Duodenal mucosa (tissue), 2 donors: ENCODE data around the gene DNM2.
A peak's percentile ranks its signal among the peaks of the same experiment; 100 is the strongest.
"Not testable (repeated sequence)": the region's sequence is repeated elsewhere in the genome, so short reads cannot be mapped to it uniquely, and the experiment has no call there.

Experiments used
- H3K27ac ChIP-seq: one replicate; pipeline ENCODE4 v1.7.0; 2013; ENCODE audit warnings: low read depth, low read length
- H3K27me3 ChIP-seq, 2 donors: one replicate each; pipeline ENCODE4 v1.7.0; 2013; ENCODE audit warnings: low read length in 2 of 2, control low read depth in 1 of 2; ENCODE audit not compliant: insufficient read depth in 2 of 2, control insufficient read depth in 1 of 2
- H3K36me3 ChIP-seq, 2 donors: one replicate each; pipeline ENCODE4 v1.7.0; 2013; ENCODE audit warnings: low read length in 2 of 2, control low read depth in 1 of 2; ENCODE audit not compliant: insufficient read depth in 2 of 2, control insufficient read depth in 1 of 2
- H3K4me1 ChIP-seq, 2 donors: one replicate each; pipeline ENCODE4 v1.7.0; 2013; ENCODE audit warnings: low read length in 2 of 2, control low read depth in 1 of 2; ENCODE audit not compliant: insufficient read depth in 2 of 2, control insufficient read depth in 1 of 2
- H3K4me3 ChIP-seq, 2 donors: one replicate each; pipeline ENCODE4 v1.7.0; 2013; ENCODE audit warnings: low read length in 2 of 2, low read depth in 1 of 2
- H3K9ac ChIP-seq, 2 donors: one replicate each; pipeline ENCODE4 v1.7.0; 2013; ENCODE audit warnings: low read length in 2 of 2, low read depth in 1 of 2
- H3K9me3 ChIP-seq, 2 donors: one replicate each; pipeline ENCODE4 v1.7.0; 2013; ENCODE audit warnings: low read length in 2 of 2, control low read depth in 1 of 2; ENCODE audit not compliant: control insufficient read depth in 1 of 2

The DNM2 gene

DNA sequence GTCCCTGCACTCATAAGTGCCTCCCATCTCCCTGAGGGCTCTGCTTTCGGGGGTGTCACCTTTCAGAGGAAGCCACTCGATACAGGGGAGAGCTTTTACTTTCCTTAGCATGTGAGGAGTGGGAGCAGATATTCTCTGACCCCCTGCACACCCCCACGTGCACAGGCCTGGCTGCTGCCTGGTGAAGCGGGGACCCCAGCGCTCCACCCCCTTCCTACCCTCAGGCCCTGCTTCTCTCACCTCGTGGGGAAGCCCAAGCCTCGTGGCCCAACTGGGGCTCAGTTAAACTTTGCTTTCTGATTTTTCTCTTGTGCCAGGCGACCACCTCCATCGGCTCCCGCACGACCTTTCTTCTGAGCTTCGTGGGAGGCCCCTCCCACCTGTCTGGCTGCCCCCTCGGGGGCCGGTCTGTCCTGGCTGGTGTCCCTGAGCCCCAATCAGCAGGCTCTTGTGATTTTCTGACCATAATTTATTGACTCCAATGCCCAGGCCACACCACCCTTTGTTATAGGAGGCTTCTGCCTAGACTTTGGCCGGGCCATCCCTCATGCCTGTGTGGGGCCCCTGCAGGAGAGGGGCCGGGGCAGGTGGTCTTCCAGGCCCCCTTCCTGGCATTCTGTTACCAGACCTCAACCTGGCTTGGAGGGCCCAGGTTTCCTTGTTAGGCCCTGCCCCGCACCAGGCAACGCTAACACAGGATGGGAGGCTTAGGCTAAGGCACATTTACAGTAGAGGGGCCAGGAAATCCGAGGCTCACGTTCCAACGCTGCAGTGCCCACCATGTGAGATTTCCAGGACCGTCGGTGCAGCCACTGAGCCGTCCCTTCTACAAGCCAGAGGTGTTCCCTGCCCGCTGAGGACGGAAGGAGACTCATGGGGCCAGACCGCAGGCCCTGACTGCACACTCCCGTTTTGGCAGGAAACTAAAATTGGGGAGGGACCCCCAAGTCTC, 114.4 kb downstream of the DNM2 start:
- Histone ChIP-seq H3K9ac (no peak overlapping the region), H3K4me3 (no peak overlapping the region), H3K9me3 (peaks cover 0 to 4% of the 10 kb centered on the region in 2 donors), H3K36me3 (peaks cover 30 to 47% of the 10 kb centered on the region in 2 donors), H3K4me1 (peaks cover 5 to 15% of the 10 kb centered on the region in 2 donors), H3K27me3 (no peaks in the 10 kb centered on the region), H3K27ac (no peak overlapping the region)

GRCh38 chr19:10832939-10833296, 115.0 kb downstream of the DNM2 start:
- H3K9me3 ChIP-seq = peaks cover 0 to 4% of the 10 kb centered on the region in 2 donors
- peaks cover 30 to 47% of the 10 kb centered on the region in 2 donors for H3K36me3 ChIP-seq
- peaks cover 5 to 15% of the 10 kb centered on the region in 2 donors for H3K4me1 ChIP-seq
- no peak overlapping the region for H3K27ac ChIP-seq
- no peak overlapping the region for H3K4me3 ChIP-seq
- H3K27me3 ChIP-seq = no peaks in the 10 kb centered on the region
- H3K9ac ChIP-seq = no peak overlapping the region

GRCh38 chr19:10835089-10835753, 117.3 kb downstream of the DNM2 start:
- H3K27me3 ChIP-seq = no peaks in the 10 kb centered on the region
- peaks cover 16 to 34% of the 10 kb centered on the region in 2 donors for H3K36me3 ChIP-seq
- H3K9me3 ChIP-seq = peaks cover 0 to 4% of the 10 kb centered on the region in 2 donors
- peak overlapping the region; percentile 54 to 57 for H3K9ac ChIP-seq
- H3K4me1 ChIP-seq = peaks cover 5 to 15% of the 10 kb centered on the region in 2 donors
- peak overlapping the region; percentile 68 for H3K27ac ChIP-seq
- H3K4me3 ChIP-seq = peak overlapping the region; percentile 80 to 83

DNA sequence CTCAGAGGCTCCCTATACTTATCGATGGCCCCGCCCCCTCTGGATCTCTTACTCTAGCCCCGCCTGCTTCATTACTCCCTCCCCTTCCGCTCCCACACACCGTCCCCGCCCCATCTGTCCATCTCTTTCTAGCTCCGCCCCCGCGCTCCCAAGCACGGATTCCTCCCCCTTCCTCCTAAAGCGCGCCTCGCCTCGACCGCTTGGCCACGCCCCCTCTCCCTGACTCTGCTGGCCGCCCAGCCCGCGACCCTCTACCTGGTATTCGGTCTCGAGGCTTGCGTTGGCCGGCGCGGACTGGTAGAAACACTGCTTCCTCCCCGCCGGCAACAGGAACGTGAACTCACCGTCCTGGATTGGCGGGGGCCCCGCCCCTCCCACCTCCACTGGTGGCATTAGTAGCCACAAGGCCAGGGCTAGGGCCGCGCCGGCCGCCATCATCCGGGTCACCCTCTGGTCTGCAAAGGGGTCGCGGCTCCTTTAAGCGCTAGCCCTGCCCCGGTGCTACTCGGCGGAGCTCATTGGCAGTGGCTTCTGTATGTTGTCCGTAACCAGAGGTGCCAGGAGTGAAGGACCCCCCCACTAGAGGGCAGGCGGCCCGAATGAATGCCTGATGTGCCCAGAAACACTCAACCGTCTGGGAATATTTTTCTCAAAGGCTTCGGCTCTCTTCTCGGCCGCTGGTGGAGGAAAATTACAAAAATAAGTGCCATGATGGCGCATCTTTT, 118.0 kb downstream of the DNM2 start, which contains the start of gene TMED1:
TSS of gene TMED1 (minus strand) at position 459 of the 725 bp plus-strand sequence. CDS start at position 438, 21 bp downstream.
- H3K4me1 ChIP-seq = peaks cover 5 to 15% of the 10 kb centered on the region in 2 donors
- peaks cover 9 to 27% of the 10 kb centered on the region in 2 donors for H3K36me3 ChIP-seq
- peak within 1 kb of the TSS; percentile 80 to 83 for H3K4me3 ChIP-seq
- H3K9ac ChIP-seq = peak within 1 kb of the TSS; percentile 84 to 87
- no peaks in the 10 kb centered on the region for H3K27me3 ChIP-seq
- peaks cover 0 to 4% of the 10 kb centered on the region in 2 donors for H3K9me3 ChIP-seq
- peak within 1 kb of the TSS; percentile 99 for H3K27ac ChIP-seq

DNA sequence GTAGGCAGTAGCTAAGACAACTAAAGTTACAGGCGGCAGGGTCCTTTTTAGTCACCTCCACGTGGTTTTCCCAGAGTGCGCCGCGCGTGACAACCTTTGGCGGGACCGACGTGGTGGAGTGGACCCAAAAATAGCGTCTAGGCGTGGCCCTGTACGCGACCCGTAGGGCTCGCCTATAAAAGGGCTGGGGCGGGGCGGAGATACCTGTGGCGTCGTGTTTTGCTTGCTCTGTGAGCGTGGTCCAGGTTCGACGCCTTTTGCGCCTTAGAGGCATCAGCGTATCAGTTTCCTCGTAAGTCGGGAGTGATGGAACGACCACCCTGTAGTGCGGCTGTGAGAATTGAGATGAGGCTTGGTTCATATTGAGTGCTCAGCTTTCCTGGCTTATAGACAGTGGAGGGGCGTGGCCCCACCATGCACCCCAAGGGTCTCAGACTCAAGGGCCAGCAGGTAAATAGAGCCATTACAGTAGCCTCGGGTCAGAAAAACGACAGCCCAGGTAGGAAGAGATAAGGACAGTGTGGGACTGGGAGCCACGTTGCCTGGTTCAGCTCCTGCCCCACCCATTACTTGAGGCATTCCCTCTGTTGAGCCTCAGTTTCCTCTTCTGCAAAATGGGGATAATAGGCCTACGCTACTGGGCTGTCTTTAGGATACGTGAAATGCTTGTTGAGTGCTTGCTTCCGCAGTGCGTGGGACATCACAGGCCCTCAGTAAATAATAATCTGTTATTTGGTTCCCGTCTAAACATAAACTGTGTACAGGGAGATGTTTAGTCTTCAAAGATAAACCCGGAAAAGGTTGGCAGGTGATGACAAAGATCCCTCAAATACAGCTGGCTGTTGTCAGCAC, 118.8 kb downstream of the DNM2 start:
- peak overlapping the region; percentile 80 to 83 for H3K4me3 ChIP-seq
- peaks cover 5 to 15% of the 10 kb centered on the region in 2 donors for H3K4me1 ChIP-seq
- H3K36me3 ChIP-seq = peaks cover 9 to 21% of the 10 kb centered on the region in 2 donors
- peak overlapping the region; percentile 84 to 87 for H3K9ac ChIP-seq
- no peaks in the 10 kb centered on the region for H3K27me3 ChIP-seq
- peak overlapping the region; percentile 99 for H3K27ac ChIP-seq
- peaks cover 0 to 4% of the 10 kb centered on the region in 2 donors for H3K9me3 ChIP-seq

- not testable (repeated sequence) for H3K9me3 ChIP-seq, H3K9ac ChIP-seq, H3K4me3 ChIP-seq, H3K27me3 ChIP-seq, H3K27ac ChIP-seq
- H3K4me1 ChIP-seq = peaks cover 5 to 15% of the 10 kb centered on the region in 2 donors
- H3K36me3 ChIP-seq = peaks cover 0 to 11% of the 10 kb centered on the region in 2 donors
Measured at GRCh38 chr19:10837649-10838048, 119.8 kb downstream of the DNM2 start.

DNA sequence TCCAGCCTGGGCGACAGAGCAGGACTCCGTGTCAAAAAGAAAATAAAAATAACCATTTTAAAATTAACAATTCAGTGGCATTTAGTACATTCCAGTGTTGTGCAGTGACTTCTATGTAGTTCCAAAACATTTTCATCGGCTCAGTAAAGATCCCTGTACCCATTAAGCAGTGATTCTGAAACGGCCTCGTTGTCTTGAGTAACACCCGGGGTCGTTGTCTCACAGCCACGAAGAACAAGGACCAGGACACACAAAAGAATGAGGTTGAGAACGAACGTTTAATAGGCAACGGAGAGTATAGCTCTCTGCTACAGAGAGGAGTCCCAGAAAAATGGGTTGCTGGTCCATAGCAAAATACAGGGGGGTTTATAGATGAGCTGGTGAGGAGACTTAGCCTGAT, 120.5 kb downstream of the DNM2 start:
- Histone ChIP-seq H3K4me1 (peaks cover 5 to 15% of the 10 kb centered on the region in 2 donors), H3K27ac (no peak overlapping the region), H3K4me3 (no peak overlapping the region), H3K36me3 (peaks cover 0 to 4% of the 10 kb centered on the region in 2 donors), H3K9ac (no peak overlapping the region), H3K9me3 (peaks cover 0 to 4% of the 10 kb centered on the region in 2 donors), H3K27me3 (no peaks in the 10 kb centered on the region)

GRCh38 chr19:10839114-10840050, 121.5 kb downstream of the DNM2 start:
- Histone ChIP-seq H3K27me3 (no peaks in the 10 kb centered on the region), H3K9me3 (peaks cover 0 to 4% of the 10 kb centered on the region in 2 donors), H3K4me3 (no peak overlapping the region), H3K27ac (no peak overlapping the region), H3K9ac (no peak overlapping the region), H3K36me3 (no peaks in the 10 kb centered on the region), H3K4me1 (peaks cover 5 to 15% of the 10 kb centered on the region in 2 donors)
